ENCODE data around the gene CHST4.
A peak's percentile ranks its signal among the peaks of the same experiment; 100 is the strongest.
"Not testable (repeated sequence)": the region's sequence is repeated elsewhere in the genome, so short reads cannot be mapped to it uniquely, and the experiment has no call there.

CHST4 gene

DNA sequence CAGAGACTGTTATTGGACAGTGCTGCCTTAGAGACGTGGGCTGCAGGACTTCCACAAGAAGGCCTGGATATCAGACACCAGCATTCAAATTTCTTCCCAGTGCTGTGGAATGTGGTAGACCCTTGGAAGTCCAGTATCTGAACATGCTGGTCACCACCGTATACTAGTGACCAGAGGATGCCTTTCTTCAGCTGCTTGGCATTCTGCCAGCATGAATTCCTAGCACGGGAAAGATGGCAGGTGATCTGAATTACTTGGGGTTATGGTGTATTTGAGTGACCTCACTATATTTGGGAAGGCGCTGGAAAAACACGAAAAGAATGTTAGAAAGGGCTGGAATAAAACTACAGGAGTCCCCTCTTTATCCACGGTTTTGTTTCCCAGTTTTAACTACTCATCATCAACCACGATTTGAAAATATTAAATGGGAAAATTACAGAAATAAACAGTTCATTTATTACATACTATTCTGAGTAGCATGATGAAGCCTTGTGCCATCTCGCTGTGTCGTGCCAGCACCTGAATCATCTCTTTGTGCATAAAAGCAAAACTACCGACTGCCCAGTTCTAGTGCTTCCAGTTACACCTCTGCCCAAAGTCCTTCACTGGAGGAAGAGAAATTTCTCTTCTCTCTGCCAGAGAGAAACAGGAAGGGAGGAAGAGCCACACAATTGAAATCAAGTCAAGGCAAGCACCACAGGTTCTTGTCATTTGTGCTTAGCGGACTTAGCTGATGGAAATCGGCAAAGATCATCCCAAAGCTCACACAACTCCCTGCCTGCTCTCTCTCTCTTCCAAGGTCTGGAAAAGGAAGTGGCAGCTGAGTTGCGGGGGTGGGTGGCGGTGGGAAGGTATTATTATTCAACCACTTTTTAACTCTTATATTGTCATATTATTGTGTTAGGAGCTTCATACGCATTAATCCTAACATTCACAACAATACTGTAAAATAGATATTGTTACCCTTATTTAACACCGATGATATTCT is 1.4 kb upstream of the CHST4 start:
- no peak for DNase-seq

DNA sequence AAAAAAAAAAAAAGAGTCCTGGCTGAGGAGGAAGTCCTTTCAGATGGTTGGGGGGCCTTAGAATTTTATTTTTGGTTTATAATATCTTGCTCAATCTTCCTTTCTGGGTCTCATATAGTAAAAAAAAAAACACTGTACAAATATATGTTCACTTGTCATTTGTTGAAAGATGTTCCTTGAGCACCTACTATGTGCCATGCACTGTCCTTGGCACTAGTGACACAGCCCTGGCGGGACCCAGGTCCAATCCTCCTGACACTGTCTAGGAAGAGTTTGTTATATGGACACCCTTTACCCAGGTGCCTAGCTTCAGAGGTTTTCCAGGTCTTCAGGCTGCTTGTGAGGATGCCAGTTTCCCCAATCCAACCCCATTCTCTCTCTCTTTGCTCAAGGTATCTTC is 2.0 kb downstream of the CHST4 start:
- DNase-seq, result no peak

DNA sequence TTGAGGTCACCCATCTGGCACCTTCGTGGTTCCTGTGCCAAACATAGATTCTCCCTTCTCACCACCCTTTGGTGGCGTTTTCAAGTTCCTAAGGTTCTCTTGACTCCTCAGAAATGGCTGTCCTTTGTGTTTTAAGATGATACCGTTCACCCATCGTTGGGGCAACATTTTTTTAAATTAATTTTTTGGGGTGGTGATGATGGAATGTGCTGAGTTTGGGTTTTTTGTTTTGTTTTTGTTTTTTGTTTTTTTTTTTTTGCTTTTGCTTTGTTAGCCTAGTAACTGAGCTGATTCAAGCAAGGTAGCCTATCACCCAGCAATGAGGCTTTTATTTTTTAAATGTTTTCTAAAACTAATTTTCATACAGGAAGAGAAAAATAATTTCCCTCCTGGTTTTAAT is 2.6 kb downstream of the CHST4 start:
- no peak for DNase-seq

DNA sequence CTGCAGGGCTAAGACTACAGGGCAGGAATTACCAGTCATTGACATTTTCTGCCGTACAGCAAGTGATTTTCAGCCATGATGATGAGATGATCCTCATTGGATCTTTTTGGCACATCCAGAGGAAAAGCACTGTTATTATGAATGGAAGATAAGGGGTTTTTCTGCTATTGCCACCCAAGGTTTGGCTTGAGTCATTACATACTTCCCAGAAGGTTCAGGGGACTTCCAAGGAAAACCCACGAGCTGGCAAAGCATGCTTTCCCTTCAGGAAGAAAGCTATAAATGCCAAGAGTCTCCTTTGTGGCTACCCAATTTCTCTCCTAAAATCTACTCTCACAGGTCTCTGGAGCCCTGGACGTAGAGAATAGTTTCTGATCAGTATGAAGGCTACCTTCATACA is 6.1 kb downstream of the CHST4 start:
- DNase-seq, result no peak

DNA sequence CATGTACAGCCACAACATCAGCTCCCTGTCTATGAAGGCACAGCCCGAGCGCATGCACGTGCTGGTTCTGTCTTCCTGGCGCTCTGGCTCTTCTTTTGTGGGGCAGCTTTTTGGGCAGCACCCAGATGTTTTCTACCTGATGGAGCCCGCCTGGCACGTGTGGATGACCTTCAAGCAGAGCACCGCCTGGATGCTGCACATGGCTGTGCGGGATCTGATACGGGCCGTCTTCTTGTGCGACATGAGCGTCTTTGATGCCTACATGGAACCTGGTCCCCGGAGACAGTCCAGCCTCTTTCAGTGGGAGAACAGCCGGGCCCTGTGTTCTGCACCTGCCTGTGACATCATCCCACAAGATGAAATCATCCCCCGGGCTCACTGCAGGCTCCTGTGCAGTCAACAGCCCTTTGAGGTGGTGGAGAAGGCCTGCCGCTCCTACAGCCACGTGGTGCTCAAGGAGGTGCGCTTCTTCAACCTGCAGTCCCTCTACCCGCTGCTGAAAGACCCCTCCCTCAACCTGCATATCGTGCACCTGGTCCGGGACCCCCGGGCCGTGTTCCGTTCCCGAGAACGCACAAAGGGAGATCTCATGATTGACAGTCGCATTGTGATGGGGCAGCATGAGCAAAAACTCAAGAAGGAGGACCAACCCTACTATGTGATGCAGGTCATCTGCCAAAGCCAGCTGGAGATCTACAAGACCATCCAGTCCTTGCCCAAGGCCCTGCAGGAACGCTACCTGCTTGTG is 10.7 kb downstream of the CHST4 start:
- no peak for DNase-seq

DNA sequence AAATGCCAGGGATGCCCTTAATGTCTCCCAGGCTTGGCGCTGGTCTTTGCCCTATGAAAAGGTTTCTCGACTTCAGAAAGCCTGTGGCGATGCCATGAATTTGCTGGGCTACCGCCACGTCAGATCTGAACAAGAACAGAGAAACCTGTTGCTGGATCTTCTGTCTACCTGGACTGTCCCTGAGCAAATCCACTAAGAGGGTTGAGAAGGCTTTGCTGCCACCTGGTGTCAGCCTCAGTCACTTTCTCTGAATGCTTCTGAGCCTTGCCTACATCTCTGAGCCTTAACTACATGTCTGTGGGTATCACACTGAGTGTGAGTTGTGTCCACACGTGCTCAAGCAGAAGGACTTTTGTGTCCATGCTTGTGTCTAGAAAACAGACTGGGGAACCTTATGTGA is 11.4 kb downstream of the CHST4 start:
- peak; percentile 66 for DNase-seq

DNA sequence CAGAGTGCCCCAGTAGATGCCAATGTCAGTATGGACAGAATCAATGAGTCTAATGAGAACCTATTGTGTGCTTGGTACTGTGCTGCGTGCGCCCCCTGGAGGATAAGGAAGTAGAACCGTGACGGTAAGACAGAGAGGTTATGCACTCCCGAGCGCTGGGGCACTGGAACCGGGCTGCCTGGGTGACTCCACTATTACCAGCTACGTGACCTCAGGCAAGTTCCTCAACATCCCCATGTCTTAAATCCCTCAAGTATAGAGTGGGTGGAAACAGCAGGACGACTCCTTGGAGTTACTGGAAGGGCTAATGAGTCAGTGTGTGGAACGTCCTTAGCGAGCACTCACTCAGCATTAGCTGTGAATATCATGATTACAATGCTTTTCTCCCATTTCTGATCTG is 16.2 kb downstream of the CHST4 start:
- peak; percentile 78 for DNase-seq

DNA sequence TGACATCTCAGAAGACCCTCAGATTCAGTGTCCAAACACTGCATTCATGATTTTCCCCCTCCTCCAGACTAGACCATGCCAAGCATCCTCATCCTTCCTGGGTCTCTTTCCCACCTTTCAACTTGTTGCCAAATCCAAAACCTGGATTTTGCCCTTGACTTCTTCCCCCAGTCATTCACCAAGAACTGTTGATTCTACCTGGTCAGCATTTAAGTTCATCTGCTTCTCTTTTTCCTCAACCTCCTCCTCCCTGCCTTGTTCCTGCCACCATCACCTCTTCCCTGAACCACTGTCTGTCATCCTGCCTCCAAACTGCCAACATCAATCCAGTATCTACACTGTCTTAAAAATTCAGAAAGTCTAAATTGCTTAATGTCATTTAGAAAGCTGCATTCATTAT is 20.9 kb downstream of the CHST4 start:
- no peak for DNase-seq

DNA sequence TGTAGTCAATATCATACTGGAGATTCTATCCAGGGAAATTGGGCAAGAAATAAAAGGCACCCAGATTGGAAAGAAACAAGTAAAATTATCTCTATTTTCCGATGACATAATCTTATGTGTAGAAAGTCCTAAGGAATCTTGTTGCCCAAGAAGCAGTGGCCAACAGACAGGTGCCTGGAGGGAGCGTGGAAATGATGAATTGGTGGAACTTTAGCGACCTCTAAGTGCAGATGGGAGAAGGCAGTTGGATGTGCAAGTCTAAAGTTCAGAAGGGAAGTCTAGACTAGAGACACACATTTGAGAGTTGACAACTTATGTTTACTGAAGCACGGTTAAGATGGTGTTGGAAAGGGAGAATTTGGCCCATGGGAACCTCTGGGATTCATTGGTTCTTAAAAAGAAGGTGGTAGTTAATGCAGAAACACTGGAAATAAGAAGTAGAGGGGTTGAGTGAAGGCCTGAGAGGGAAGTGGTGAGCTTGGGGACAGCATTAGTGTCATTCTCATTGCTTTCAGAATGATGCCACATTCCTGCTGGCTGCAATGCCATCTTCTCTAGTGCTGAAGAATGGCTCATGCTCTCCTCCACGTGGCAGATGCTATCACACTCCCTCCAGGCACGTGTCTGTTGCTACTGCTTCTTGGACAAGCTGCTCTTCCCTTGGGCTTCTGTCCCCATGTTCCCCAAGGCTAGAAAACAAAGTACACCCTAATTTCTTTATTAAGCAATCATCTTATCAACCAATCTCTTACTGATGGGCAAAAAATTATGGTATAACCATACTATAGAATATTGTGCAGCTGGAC is 26.7 kb downstream of the CHST4 start:
- DNase-seq, result no peak

DNA sequence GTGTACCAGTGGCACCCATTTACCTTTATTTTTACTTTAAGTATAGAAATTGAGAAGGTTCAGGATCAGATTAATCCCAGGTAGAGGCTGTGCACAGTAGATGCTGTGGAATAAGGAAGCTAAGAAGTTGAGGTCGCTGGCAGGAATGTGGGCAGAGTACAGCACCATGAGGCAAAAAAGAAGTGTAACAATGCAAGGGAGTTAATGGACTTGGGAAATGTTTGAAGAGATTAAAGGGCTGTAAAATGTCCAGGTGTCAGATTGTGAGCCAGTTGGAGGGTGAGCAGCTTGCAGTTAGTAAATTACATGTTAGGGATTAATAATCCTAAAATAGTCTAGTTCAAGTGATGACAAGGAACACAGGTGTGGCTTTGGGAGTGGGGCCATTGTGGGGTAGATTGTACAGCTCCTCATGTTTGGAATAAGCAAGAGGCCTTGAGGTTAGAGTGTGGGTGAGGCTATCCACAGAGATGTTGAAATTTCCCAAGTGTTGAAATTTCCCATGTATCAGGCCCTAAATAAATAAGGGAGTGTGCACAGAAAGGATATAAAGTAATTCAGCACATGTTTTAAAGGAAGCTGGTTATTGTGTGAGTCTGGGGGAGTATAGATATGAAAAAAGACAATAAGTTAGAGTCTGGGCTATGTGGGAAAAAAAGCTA is 29.1 kb downstream of the CHST4 start:
- no peak for DNase-seq

DNA sequence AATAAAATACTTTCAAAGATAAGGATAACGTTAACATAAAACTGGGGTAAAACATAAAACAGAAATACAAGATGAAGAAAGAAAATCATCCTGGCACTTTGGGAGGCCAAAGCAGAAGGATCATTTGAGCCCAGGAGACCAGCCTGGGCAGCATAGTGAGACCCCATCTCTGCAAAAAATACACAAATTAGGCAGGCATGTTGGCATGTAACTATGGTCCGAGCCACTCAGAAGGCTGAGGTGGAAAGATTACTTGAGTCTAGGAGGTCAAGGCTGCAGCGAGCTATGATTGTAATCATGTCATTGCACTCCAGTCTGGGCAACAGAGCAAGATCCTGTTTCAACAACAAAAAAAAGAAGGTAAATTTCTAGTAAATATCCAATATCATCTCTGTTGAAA is 31.1 kb downstream of the CHST4 start:
- no peak for DNase-seq

DNA sequence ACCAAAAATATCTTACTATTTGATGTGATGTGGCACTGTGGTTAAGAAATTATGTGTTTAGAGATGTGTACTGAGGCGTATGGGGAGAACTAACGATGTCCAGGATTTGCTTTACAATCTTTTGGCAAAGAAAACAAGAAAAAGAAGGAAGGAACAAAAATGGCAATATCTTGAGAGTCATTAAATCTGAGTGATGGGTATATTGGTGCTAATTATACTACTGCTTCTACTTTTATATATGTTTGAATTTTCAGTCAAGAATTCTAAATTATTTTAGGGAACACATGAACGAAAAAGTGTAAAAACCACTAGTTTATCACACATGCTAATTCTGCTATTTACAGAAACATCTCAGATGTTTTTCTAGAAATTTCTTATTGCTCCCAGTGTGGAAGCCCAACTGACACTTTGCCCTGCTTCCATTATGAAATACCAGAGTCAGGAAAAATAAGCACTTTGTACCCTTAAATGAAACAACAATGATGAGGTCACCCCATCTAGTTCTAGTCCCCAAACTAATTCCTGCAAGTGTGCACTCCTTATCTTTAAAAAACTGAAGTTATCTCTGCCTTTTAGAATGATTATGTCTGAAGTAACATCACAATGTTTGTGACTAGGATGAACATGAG is 31.8 kb downstream of the CHST4 start:
- DNase-seq, result no peak

DNA sequence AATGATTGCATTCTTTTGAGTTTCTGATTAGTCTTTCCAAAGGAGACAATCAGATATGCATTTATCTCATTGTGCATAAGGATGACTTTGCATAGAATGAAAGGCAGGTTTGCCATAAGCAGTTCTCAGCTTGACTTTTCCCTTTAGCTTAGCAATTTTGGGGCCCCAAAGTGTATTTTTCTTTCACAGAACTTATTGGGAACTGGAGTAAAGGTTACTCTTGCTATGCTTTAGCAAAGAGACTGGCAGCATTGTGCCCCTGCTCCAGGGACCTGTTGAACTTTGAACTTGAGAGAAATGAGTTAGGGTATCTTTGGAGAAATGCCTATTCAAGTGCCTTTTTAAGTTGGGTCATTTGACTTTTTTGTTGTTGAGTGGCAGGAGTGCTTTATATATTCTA is 33.6 kb downstream of the CHST4 start:
- DNase-seq, result no peak

DNA sequence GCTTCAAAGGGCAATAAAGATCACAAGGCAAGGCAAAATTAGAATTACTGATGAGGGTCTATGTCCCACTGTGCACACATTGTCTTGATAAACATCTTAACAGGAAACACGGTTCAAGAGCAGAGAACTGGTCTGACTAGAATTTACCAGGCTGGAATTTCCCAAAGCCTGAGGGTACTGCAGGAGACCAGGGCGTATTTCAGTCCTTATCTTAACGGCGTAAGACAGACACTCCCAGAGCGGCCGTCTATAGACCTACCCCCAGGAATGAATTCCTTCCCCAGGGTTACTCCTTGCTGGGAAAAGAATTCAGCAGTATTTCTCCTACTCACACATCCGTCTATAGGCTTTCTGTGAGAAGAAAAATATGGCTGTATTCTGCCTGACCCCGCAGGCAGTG is 35.7 kb downstream of the CHST4 start:
- not testable (repeated sequence) for DNase-seq

DNA sequence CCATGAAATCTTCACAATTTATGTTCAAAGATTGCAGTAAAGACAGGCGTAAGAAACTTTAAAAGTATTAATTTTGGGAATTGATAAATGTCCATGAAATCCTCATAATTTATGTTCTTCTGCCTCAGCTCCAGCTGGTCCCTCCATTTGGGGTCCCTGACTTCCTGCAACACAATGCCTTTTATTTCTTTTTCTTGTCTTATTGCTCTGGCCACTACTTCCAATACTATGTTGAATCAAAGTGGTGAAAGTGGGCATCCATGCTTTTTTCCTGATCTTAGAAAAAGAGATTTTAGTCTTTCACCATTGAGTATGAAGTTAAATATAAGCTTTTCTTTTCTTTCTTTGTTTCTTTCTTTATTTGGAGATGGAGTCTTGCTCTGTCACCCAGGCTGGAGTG is 36.3 kb downstream of the CHST4 start:
- no peak for DNase-seq

DNA sequence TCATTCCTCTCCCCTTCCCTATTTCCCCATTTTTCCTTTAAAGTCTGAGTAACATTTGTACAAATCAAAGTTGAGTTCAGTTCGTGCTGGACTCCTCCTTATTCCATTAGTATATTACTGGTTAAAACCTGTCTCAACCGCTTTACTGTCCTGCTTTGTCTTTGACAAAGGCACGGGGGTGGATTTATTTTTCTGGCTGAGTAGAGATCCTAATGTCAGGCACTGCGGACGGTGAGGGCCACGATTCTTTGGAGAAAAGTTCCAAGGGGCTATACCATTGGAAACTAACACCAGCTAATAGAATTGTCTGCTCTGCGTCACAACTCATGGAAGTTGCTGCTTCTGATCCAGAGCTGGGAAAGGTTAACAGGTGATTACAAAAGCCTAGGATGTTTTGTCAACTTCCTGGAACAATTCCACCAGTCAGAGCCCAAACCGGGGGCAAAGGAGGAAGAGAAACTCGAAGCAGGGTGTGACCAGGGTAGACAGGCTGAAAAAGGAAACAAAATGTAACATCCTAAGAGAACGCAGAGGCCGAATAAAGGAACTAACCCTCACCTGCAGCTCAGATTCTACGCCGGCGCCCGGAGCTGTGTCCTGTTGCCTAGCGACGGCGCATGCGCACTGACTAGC is 38.2 kb downstream of the CHST4 start:
- DNase-seq, result peak; percentile 7

DNA sequence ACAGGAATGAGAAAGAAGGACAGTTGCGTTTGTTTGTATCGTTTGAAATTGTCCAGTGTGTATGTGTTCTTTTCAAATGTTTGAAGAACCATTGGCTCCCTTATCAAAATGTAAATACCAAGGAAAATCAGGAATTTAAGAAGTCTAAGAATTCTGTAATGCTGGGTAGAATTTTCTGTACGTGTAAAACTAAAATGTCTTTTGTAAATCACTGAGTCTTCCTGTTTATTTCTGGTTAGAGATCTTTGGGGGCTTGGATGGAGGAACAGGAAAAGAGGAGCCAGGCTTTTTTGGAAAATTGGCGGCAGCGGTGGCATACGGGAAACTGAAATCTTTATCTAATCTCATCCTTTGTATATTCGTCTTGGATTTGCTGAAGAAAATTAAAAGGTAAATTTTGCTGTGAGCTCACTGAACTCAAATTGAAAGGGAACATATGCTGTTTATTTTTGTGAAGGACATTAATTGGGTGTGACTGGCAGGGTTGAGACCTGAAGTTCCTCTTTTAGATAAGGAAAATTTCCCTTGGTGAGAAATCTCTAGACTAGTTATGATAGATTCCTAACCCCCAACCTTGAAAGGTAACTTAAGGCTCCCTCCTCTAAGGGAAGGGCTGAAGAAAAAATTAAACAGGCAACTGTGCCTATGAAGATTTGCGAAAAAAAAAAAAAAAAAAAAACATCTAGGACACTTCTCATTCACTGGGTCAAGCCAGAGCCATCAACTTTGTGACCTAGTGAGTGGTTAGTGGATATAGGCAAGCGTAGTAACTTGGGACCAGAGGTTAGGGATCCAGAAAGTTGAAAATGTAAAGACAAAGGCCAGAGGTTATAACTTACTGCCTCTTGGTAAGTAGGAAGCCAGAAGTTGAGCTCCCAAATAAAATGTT is 39.8 kb downstream of the CHST4 start:
- DNase-seq, result peak; percentile 45

DNA sequence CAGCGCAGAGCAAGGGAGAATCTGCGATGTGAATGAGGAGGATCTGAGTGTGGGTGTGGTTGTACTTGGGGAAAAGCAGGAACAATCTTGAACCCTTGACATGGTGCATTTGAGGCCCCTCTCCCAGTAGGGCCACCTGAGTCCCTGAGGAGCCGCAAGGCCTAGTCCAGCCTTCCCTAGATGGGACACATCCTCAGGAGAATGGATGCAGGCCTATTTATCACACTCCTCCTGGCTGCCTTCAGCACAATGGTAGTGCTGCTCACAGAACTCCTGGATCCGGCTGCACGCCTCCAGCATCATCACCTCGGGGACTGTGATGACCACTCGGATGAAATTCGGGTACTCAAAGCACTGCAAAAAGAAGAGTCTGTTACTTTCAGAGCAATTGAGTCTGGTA is 41.7 kb downstream of the CHST4 start:
- DNase-seq, result no peak

DNA sequence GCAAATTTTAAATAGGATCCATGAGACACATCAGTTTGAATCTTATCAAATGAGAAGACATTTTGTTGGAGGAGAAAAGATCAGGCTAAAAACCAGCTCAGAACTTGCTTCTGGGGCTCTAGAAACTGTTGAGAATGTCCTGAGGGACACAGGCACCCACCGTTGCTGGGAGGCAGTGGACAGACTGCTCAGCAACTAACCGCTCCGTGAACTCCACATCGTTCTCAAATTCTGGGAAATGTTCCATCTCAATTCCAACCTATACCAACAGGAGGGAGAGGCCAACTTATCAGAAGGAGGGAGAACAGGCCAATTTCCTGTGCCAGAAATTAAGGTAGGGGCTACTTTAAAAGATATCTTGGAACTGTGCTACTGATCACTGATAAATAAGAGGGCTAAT is 42.3 kb downstream of the CHST4 start:
- DNase-seq, result no peak

DNA sequence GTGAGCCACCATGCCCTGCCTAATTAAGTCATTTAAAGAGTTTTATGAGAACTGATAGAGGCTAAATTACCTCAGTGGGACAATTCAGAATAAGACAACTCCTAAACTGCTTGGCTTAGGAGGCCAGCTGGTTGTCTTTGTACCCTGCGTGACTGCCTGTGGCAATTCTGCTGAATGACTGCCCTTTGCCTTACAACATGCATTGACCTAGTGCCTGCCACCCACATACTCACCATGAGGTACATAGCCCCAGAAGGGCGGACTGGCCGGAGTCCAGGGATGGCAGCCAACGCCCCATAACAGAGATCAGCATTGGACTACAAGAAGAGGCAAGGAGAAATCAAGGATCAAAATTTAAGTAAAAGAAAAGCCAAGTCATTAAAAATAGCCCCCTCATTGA is 43.4 kb downstream of the CHST4 start:
- no peak for DNase-seq

DNA sequence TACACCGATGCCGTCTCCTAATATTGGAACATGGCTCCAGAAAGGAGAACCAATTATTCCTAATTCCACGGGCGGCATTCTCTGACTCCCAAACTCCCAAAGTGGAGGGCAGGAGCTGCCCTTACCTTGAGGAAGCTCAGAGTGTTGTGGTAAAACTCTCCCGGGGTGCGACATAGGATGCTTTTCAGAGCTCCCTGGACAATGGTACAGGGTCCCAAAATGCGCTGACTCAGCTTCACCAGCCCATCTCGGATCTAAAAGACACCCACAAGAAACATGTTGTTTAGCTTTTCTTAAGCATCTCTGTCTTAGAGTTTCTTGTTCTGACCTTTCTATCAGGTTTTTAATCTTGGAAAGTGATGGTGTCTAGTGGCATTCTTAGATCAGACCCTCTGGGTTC is 43.9 kb downstream of the CHST4 start:
- no peak for DNase-seq
